Central memory CD8-positive, alpha-beta T cell (primary cell): ENCODE data around the gene SELENOH.

ENCODE experiments used
- ATAC-seq: fragments of 150-1000 bp; cut with Tn5 transposase; replicated peaks from 2 replicates; pipeline ENCODE4 v1.10.0; 2022; ENCODE audit warnings: mild to moderate bottlenecking, moderate FRiP score, moderate number of reproducible peaks; ENCODE audit not compliant: poor library complexity, severe bottlenecking; ENCODE audit errors: extremely low read depth
- DNase-seq, 2 donors: peaks; one replicate each; pipeline ENCODE4 v3.0.0; 2021; ENCODE audit warnings: low spot score in 2 of 2
- H3K27ac Mint-ChIP-seq: one replicate; pipeline ENCODE4 v1.8.0; 2022; ENCODE audit warnings: low read depth, mild to moderate bottlenecking, moderate library complexity, mixed read lengths
- H3K27me3 Mint-ChIP-seq: one replicate; pipeline ENCODE4 v1.8.0; 2022; ENCODE audit warnings: mixed read lengths
- H3K36me3 Mint-ChIP-seq: one replicate; pipeline ENCODE4 v1.8.0; 2022; ENCODE audit warnings: mild to moderate bottlenecking, moderate library complexity, mixed read lengths; ENCODE audit not compliant: insufficient read depth
- H3K4me1 Mint-ChIP-seq: one replicate; pipeline ENCODE4 v1.8.0; 2022; ENCODE audit warnings: mixed read lengths
- H3K4me3 Mint-ChIP-seq: one replicate; pipeline ENCODE4 v1.8.0; 2022; ENCODE audit warnings: mild to moderate bottlenecking, moderate library complexity, mixed read lengths
- H3K9me3 Mint-ChIP-seq: one replicate; pipeline ENCODE4 v1.8.0; 2022; ENCODE audit warnings: mixed read lengths

Gene SELENOH

GRCh38 chr11:57776031-57776521 lies 34.8 kb downstream of the SELENOH start:
- Mint-ChIP-seq H3K36me3 (peaks cover 1% of the 10 kb centered on the region), H3K4me1 (peaks cover 16% of the 10 kb centered on the region), H3K27ac (no peak overlapping the region), H3K9me3 (no peaks in the 10 kb centered on the region), H3K27me3 (no peaks in the 10 kb centered on the region), H3K4me3 (no peak overlapping the region)
- no peak for DNase-seq
- ATAC-seq, result no peak

GRCh38 chr11:57776577-57777210 lies 35.4 kb downstream of the SELENOH start:
- ATAC-seq, result no peak
- Mint-ChIP-seq H3K4me1 (peaks cover 16% of the 10 kb centered on the region), H3K4me3 (no peak overlapping the region), H3K9me3 (no peaks in the 10 kb centered on the region), H3K36me3 (no peaks in the 10 kb centered on the region), H3K27ac (no peak overlapping the region), H3K27me3 (no peaks in the 10 kb centered on the region)
- no peak for DNase-seq

GRCh38 chr11:57777969-57778317 lies 36.7 kb downstream of the SELENOH start:
- H3K4me1 Mint-ChIP-seq, result peaks cover 16% of the 10 kb centered on the region
- no peaks in the 10 kb centered on the region for H3K36me3 Mint-ChIP-seq
- no peak overlapping the region for H3K27ac Mint-ChIP-seq
- H3K9me3 Mint-ChIP-seq, result no peaks in the 10 kb centered on the region
- ATAC-seq (no peak), DNase-seq (no peak)
- no peak overlapping the region for H3K4me3 Mint-ChIP-seq
- no peaks in the 10 kb centered on the region for H3K27me3 Mint-ChIP-seq

DNA sequence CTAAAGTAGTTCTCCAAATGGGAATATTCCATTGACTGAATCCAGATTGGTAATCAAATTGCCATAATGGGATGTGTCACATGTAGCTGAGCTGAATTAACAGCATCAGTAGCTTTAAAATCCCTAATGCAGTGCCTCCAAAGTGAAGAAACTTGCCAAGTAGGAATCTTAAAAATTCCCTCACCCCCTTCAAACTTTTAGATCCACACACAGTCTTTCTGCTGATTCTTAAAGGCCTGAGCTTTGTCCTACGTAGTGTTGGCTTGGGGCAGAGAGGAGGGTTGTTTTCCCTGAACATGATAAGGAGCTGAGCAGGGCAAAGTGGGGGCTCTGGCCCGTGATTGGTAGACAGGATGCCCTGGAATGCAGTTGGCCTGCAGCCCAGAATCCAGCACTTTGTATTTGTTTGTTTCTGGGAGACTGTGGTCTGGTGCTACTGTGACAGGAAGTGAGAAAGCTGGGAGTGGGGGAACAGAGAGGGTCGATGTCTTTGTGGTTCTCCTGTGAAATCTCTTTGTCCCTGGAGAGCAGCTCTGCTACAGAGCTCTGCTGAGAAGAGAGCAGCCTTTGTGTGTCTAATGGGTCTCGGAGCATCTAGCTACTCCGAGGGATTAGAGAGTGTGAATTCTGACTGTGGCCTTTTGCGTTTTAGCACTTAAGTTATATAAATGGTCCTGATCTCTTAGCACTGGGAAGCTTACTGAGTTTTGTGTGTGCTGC lies 37.2 kb downstream of the SELENOH start:
- H3K27me3 Mint-ChIP-seq, result no peaks in the 10 kb centered on the region
- no peaks in the 10 kb centered on the region for H3K9me3 Mint-ChIP-seq
- no peaks in the 10 kb centered on the region for H3K36me3 Mint-ChIP-seq
- DNase-seq (no peak), ATAC-seq (no peak)
- no peak overlapping the region for H3K27ac Mint-ChIP-seq
- no peak overlapping the region for H3K4me3 Mint-ChIP-seq
- peaks cover 16% of the 10 kb centered on the region for H3K4me1 Mint-ChIP-seq

GRCh38 chr11:57779276-57779675 lies 38.0 kb downstream of the SELENOH start:
- Mint-ChIP-seq H3K4me1 (peaks cover 16% of the 10 kb centered on the region), H3K27me3 (no peaks in the 10 kb centered on the region), H3K4me3 (no peak overlapping the region), H3K9me3 (no peaks in the 10 kb centered on the region), H3K27ac (no peak overlapping the region), H3K36me3 (no peaks in the 10 kb centered on the region)
- DNase-seq (no peak), ATAC-seq (no peak)

GRCh38 chr11:57781529-57781943 lies 40.2 kb downstream of the SELENOH start:
- ATAC-seq, result no peak
- no peaks in the 10 kb centered on the region for H3K27me3 Mint-ChIP-seq
- DNase-seq, result no peak
- no peaks in the 10 kb centered on the region for H3K9me3 Mint-ChIP-seq
- no peak overlapping the region for H3K27ac Mint-ChIP-seq
- H3K4me1 Mint-ChIP-seq, result peaks cover 4% of the 10 kb centered on the region
- no peaks in the 10 kb centered on the region for H3K36me3 Mint-ChIP-seq
- H3K4me3 Mint-ChIP-seq, result no peak overlapping the region

GRCh38 chr11:57785072-57785471 lies 43.8 kb downstream of the SELENOH start:
- H3K4me1 Mint-ChIP-seq, result no peaks in the 10 kb centered on the region
- H3K4me3 Mint-ChIP-seq, result no peak overlapping the region
- no peak overlapping the region for H3K27ac Mint-ChIP-seq
- no peak for DNase-seq
- H3K36me3 Mint-ChIP-seq, result no peaks in the 10 kb centered on the region
- no peaks in the 10 kb centered on the region for H3K9me3 Mint-ChIP-seq
- H3K27me3 Mint-ChIP-seq, result no peaks in the 10 kb centered on the region
- ATAC-seq, result no peak

DNA sequence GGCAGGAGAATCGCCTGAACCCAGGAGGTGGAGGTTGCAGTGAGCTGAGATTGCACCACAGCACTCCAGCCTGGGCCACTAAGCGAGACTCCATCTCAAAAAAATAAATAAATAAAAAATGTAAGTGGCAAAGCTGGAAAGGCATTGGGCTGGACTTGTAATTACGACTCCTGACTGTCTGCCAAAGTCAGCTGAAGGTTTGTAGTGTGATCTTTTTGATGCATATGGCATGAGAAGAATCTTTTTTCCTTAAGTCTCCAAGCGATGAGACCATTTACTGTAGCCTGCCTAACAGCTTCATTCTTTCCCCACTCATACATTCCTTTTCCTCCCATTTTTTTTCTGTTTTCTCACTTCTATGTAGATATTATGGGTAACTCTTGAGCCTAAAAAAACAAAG lies 45.1 kb downstream of the SELENOH start:
- H3K4me3 Mint-ChIP-seq, result no peak overlapping the region
- H3K9me3 Mint-ChIP-seq, result no peaks in the 10 kb centered on the region
- peaks cover under 1% of the 10 kb centered on the region for H3K4me1 Mint-ChIP-seq
- H3K27me3 Mint-ChIP-seq, result no peaks in the 10 kb centered on the region
- no peak for DNase-seq
- no peak for ATAC-seq
- no peak overlapping the region for H3K27ac Mint-ChIP-seq
- H3K36me3 Mint-ChIP-seq, result peaks cover 2% of the 10 kb centered on the region

DNA sequence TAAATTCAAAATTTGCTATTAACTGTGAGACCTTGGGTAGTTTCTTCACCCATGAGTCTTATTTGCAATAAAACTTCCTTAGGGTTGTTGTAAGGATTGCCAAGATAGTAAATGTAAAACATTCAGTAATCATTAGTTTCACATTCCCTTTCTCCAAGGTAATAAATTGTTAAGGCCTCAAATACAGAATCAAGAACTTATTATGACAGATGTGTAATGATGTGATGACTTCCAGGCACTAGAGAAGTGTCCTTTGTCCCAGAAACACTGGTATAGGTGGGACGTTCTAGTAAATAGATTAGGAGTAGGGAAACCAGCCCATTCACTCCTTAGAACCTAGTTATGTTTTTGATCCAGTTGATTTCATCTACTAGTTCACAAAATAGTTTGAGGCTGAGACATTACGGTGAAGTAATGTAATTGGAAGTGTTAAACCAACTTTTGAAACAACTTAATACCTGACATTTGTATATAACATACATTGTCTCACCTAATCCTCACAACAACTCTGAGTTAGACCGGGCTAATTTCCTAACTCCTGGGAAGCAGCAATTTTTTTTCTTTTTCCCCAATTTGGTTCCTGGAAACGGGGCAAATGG lies 45.8 kb downstream of the SELENOH start:
- DNase-seq, result no peak
- Mint-ChIP-seq H3K27me3 (no peaks in the 10 kb centered on the region), H3K36me3 (peaks cover 6% of the 10 kb centered on the region), H3K4me3 (no peak overlapping the region), H3K27ac (no peak overlapping the region), H3K4me1 (peaks cover 7% of the 10 kb centered on the region), H3K9me3 (no peaks in the 10 kb centered on the region)
- ATAC-seq, result no peak

- H3K36me3 Mint-ChIP-seq, result peaks cover 8% of the 10 kb centered on the region
- no peak for ATAC-seq
- H3K9me3 Mint-ChIP-seq, result no peaks in the 10 kb centered on the region
- no peak for DNase-seq
- no peak overlapping the region for H3K27ac Mint-ChIP-seq
- peaks cover 17% of the 10 kb centered on the region for H3K4me1 Mint-ChIP-seq
- no peak overlapping the region for H3K4me3 Mint-ChIP-seq
- no peaks in the 10 kb centered on the region for H3K27me3 Mint-ChIP-seq
Observed at GRCh38 chr11:57787920-57788702, 46.8 kb downstream of the SELENOH start.

GRCh38 chr11:57788703-57789088 lies 47.4 kb downstream of the SELENOH start:
- H3K27me3 Mint-ChIP-seq, result no peaks in the 10 kb centered on the region
- H3K27ac Mint-ChIP-seq, result no peak overlapping the region
- H3K9me3 Mint-ChIP-seq, result no peaks in the 10 kb centered on the region
- no peak overlapping the region for H3K4me3 Mint-ChIP-seq
- ATAC-seq (no peak), DNase-seq (no peak)
- H3K36me3 Mint-ChIP-seq, result peaks cover 8% of the 10 kb centered on the region
- peaks cover 23% of the 10 kb centered on the region for H3K4me1 Mint-ChIP-seq

GRCh38 chr11:57791321-57792059 lies 50.2 kb downstream of the SELENOH start:
- Mint-ChIP-seq H3K4me1 (peaks cover 24% of the 10 kb centered on the region), H3K36me3 (peaks cover 8% of the 10 kb centered on the region), H3K4me3 (peak overlapping the region; percentile 59), H3K9me3 (no peaks in the 10 kb centered on the region), H3K27me3 (no peaks in the 10 kb centered on the region), H3K27ac (peak overlapping the region; percentile 93)
- DNase-seq (no peak), ATAC-seq (no peak)
